HG02642 (cell line): ENCODE results near the gene ANKZF1.
A peak's percentile ranks its signal among the peaks of the same experiment; 100 is the strongest.
"Not testable (repeated sequence)": the region's sequence is repeated elsewhere in the genome, so short reads cannot be mapped to it uniquely, and the experiment has no call there.

Source experiments
- ATAC-seq: cut with Tn5 transposase; IDR thresholded peaks from one replicate; pipeline ENCODE4 v1.9.1; 2021; ENCODE audit warnings: mild to moderate bottlenecking; ENCODE audit not compliant: unreplicated experiment, poor library complexity

Gene ANKZF1, protein sequence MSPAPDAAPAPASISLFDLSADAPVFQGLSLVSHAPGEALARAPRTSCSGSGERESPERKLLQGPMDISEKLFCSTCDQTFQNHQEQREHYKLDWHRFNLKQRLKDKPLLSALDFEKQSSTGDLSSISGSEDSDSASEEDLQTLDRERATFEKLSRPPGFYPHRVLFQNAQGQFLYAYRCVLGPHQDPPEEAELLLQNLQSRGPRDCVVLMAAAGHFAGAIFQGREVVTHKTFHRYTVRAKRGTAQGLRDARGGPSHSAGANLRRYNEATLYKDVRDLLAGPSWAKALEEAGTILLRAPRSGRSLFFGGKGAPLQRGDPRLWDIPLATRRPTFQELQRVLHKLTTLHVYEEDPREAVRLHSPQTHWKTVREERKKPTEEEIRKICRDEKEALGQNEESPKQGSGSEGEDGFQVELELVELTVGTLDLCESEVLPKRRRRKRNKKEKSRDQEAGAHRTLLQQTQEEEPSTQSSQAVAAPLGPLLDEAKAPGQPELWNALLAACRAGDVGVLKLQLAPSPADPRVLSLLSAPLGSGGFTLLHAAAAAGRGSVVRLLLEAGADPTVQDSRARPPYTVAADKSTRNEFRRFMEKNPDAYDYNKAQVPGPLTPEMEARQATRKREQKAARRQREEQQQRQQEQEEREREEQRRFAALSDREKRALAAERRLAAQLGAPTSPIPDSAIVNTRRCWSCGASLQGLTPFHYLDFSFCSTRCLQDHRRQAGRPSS

DNA sequence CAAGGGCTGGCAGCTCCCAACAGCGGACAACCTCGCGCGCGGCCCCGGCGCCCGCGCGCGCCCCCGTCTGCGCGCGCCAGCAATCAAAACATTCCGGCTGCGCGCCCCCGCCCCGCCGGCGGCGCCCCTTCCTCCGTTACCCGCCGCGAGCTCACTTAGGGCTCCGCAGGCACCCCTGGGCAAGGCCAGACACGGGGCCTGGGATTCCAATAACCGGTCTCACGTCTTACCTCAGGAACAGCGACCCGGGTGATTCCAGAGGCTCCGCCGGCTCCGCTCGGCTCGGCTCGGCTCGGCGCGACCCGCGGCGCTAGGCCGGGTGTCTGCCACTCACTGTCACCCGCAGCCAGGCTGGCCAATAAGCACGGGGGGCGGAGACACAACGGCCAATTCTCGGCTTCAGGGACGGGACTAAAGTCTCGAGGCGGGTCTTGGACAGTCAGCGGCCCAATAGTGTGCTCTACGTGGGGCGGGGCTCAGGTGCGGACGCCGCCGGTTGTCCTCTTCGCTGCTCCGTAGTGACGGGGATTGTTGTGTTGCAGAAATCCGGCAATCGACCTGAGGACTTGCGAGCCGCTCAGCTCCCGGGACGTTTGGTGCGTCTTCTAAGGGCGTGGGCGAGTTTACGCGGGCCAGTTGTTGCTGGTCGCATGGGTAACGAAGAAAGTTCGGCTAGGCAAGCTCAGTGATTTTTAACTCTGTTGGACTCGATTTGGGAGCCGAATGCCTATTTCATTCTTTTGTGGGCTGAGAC, at the start of gene ANKZF1, which contains the start of gene ATG9A:
Gene ANKZF1, plus strand, starts transcription at position 502 of the 754 bp plus-strand sequence. CDS start 452 bp downstream, outside the sequence.
Gene ATG9A, minus strand, starts transcription at position 332 of the 754 bp plus-strand sequence. CDS start 1,612 bp downstream, outside the sequence.
- ATAC-seq = peak; percentile 96

DNA sequence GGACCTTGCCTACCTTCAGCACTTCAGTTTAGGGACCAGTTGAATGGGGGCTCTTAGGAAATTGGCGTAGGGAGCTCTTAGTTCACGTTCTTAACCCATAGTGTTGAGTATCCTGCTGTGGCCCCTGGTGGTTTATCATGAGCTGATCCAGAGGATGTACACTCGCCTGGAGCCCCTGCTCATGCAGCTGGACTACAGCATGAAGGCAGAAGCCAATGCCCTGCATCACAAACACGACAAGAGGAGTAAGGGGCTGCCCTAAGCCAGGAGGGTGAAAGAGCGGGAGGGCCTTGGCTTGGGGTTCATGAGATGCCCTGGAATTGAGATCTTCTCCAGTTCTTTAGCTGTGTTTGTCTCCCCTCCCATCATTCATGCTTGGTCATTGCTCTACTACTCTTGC, 48.6 kb upstream of the ANKZF1 start:
- no peak for ATAC-seq

DNA sequence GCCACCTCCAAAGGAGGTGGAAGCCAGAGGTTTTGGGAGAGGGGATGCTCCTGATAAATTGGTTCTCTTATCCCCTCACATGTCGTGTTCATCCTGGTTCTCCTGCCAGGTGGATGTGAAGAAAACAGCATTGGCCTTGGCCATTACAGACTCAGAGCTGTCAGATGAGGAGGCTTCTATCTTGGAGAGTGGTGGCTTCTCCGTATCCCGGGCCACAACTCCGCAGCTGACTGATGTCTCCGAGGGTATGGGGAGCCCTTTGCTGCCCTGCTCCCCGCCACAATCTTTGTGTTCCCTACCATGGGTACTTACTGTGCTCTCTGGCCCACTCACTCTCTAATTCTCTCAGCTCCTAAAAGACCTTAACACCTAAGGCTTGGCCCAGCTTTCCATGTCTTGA, 48.1 kb upstream of the ANKZF1 start:
- ATAC-seq = no peak

DNA sequence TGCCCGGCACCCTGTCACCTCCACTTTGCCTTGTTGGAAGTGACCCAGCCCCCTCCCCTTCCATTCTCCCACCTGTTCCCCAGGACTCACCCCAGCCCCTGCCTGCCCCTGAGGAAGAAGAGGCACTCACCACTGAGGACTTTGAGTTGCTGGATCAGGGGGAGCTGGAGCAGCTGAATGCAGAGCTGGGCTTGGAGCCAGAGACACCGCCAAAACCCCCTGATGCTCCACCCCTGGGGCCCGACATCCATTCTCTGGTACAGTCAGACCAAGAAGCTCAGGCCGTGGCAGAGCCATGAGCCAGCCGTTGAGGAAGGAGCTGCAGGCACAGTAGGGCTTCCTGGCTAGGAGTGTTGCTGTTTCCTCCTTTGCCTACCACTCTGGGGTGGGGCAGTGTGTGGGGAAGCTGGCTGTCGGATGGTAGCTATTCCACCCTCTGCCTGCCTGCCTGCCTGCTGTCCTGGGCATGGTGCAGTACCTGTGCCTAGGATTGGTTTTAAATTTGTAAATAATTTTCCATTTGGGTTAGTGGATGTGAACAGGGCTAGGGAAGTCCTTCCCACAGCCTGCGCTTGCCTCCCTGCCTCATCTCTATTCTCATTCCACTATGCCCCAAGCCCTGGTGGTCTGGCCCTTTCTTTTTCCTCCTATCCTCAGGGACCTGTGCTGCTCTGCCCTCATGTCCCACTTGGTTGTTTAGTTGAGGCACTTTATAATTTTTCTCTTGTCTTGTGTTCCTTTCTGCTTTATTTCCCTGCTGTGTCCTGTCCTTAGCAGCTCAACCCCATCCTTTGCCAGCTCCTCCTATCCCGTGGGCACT, 47.1 kb upstream of the ANKZF1 start:
- no peak for ATAC-seq

DNA sequence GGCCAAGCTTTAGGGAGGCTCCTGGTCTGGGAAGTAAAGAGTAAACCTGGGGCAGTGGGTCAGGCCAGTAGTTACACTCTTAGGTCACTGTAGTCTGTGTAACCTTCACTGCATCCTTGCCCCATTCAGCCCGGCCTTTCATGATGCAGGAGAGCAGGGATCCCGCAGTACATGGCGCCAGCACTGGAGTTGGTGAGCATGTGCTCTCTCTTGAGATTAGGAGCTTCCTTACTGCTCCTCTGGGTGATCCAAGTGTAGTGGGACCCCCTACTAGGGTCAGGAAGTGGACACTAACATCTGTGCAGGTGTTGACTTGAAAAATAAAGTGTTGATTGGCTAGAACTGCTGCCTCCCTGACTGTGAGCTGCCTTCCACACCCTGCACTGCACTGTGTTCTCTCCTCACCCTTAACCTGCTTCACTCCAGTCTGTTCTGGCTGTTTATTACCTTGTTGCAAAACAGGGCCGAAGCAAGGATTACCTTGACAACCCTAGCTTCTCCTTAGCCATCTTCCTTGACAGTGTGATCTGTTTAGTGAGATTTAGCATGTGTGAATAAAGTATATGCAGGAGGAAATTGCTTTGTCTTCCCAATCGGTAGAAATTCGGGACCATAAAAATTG, 46.3 kb upstream of the ANKZF1 start:
- no peak for ATAC-seq

DNA sequence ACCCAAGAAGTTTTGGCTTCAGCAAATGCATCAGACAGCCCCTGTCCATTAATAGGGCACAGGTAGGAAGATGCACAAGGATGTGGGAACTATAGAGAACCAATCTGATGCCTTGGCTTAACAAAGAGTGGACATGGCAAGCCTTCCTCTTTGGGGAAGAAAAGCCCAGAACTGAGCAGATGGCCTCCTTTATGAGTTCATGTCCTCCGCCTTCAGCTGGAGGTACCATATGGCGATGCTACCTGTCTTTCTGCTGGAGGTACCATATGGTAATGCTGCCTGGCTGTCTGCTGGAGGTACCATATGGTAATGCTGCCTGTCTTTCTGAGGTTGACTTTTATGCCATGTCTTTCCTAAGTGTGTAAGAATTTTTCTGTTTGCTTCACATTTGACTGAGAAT, 45.5 kb upstream of the ANKZF1 start:
- ATAC-seq = no peak

DNA sequence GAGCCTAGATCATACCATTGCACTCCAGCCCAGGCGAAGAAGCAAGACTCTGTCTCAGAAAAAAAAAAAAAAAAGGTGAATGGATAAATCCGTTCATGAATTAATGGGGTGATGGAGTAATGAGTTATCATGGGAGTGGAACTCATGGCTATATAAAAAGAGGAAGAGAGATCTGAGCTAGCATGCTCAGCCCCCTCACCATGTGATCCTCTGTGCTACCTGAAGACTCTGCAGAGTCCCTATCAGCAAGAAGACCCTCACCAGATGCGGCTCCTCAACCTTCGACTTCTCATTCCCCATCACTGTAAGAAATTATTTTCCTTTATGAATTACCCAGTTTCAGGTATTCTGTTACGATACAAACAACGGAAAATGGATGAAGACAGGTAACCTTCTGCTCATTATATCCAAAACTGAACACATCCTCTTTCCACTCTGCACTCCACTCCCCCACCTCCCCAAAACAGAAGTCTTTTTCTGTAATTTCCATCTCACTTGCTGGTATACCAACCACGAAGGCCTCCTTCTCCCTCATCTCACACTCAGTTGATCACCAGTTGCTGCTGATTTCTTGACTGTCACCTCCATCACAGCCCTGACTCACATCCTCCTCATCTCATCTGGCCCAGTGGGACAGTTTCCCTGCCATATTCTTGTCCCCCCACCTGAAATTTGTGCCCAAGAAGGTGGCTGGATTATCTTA, 42.7 kb upstream of the ANKZF1 start:
- ATAC-seq = no peak

DNA sequence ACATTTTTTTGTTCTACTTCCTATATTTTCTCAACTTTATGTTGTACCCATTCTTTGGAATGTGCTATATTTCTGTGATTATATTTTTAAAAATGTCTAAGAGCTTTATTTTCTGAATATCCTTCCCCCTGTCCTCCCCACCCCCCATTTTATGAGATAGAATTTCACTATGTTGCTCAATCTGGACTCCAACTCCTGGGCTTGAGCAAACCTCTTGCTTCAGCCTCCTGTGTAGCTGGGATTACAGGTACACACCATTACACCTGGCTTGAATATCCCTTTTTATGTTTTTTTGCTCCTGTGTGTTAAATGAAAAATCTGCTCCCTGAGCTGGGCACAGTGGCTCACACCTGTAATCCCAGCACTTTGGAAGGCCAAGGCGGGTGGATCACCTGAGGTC, 32.2 kb upstream of the ANKZF1 start:
- no peak for ATAC-seq

DNA sequence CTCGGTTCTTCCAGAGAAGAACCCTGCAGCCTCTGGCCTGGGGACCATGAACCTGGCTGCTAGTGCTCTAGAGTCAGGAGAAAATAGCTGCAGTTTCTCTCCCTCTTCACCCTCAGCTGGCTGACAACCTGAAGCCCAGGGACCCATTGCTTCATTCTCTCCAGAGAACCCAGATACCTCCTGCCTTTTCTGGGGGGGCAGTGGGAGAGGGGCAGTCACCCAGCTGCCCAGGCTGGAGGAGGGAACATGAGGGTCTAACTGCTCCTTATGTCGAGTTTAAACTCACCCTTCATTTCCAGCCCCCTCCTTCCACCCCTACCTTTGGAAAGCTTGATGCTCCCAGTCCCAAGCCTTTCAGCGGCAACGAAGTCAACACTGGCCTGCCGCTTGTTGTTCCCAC, 30.6 kb upstream of the ANKZF1 start:
- ATAC-seq = no peak

DNA sequence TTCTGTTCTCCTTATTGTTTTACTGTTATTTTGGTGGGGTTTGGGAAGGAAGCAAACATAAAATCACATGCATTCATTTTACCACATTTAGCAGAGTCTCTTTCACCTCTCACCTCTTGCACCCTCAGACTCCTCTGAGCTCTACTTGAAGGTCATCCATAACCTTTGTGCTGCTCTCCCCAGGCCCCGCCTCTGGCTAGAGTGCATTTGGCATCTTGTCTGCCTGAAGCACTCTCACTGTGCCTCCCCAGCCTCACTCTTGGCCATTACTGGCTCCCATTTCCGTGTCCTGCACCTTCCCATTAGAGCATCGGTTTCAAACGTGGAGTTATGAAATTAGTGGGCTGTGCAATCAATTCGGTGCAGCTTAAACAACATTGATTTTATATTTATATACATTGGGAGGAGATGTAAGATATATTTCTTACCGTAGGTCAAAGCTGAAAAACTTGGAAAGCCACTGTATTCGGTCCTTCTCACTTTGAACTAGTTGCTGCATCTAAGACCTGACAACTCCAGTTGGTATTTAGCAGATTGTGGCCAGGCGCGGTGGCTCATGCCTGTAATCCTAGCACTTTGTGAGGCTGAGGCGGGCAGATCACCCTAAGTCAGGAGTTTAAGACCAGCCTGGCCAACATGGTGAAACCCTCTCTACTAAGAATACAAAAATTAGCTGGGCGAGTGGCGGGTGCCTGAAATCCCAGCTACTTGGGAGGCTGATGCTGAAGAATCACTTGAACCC, 30.0 kb upstream of the ANKZF1 start:
- ATAC-seq = no peak

DNA sequence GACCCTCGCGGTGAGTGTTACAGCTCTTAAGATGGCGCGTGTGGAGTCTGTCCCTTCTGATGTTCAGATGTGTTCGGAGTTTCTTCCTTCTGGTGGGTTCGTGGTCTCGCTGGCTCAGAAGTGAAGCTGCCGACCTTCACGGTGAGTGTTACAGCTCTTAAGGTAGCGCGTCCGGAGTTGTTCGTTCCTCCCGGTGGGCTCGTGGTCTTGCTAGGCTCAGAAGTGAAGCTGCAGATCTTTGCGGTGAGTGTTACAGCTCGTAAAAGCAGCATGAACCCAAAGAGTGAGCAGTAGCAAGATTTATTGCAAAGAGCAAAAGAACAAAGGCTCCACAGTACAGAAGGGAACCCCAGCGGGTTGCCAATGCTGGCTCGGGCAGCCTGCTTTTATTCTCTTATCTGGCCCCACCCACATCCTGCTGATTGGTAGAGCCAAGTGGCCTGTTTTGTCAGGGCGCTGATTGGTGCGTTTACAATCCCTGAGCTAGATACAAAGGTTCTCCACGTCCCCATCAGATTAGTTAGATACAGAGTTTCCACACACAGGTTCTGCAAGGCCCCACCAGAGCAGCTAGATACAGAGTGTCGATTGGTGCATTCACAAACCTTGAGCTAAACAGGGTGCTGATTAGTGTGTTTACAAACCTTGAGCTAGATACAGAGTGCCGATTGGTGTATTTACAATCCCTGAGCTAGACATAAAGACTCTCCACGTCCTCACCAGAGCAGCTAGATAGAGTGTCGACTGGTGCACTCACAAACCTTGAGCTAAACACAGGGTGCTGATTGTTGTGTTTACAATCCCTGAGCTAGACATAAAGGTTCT, 28.9 kb upstream of the ANKZF1 start:
- ATAC-seq = not testable (repeated sequence)

DNA sequence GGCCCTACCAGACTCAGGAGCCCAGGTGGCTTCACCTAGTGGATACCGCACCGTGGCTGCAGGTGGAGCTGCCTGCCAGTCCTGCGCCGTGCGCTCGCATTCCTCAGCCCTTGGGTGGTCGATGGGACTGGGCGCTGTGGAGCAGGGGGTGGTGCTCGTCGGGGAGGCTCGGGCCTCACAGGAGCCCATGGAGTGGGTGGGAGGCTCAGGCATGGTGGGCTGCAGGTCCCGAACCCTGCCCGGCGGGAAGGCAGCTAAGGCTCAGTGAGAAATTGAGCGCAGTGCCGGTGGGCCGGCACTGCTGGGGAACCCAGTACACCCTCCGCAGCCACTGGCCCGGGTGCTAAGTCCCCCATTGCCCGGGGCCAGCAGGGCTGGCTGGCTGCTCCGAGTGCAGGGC, 28.3 kb upstream of the ANKZF1 start:
- not testable (repeated sequence) for ATAC-seq

DNA sequence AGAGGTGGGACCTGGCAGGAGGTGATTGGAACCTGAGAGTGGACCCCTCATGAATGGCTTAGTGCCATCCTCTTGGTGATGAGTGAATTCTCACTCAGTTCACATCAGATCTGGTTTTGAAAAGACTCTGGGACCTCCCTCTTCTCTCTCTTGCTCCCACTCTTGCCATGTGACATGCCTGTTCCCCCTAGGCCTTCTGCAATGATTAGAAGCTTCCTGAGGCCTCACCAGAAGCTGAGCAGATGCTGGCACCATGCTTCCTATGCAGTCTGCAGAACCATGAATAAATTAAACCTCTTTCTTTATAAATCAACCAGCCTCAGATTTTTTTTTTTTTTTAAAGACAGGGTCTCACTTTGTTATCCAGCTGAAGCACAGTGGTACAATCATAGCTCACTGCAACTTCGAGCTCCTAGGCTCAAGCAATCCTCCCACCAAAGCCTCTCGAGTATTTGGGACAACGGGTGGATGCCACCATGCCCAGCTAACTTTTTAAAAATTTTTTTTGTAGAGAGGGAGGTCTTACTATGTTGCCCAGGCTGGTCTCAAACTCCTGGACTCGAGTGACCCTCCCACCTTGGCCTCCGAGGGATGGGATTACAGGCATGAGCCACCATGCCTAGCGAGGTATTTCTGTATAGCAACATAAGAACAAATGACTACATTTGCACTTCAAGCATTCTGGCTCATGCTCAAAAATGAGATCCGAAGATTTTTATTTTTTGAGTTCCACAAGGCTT, 25.0 kb upstream of the ANKZF1 start:
- no peak for ATAC-seq

DNA sequence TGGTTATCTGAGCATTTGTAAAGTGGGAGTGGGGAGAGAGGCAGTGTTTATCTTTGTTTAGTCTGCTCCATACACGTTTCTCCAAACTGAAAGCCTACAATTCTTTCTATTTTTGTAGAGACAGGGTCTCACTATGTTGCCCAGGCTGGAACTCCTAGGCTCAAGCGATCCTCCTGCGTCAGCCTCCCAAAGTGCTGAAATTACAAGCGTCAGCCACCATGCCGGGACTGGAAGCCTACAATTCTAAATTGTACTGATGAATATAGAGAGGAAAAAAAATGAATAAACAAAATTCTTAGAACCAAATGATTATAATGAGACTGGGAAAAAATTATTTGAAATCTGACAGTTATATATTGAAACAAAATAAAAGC, 24.5 kb upstream of the ANKZF1 start:
- ATAC-seq = no peak

DNA sequence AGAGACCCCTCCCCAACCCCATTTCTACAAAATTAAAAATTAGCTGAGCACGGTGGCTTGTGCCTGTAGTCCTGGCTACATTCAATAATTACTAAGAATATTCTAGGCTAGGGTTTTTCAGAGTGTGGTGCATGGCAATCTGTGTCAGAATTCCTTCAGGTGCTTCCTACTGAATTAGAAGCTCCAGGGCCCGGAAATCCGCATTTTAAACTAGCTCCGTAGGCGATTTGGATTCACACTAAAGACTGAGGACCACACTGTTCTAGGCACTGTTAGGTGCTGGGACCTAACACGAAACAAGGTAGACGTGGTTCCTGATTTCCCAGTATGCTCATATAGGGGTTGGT, 23.7 kb upstream of the ANKZF1 start:
- no peak for ATAC-seq

DNA sequence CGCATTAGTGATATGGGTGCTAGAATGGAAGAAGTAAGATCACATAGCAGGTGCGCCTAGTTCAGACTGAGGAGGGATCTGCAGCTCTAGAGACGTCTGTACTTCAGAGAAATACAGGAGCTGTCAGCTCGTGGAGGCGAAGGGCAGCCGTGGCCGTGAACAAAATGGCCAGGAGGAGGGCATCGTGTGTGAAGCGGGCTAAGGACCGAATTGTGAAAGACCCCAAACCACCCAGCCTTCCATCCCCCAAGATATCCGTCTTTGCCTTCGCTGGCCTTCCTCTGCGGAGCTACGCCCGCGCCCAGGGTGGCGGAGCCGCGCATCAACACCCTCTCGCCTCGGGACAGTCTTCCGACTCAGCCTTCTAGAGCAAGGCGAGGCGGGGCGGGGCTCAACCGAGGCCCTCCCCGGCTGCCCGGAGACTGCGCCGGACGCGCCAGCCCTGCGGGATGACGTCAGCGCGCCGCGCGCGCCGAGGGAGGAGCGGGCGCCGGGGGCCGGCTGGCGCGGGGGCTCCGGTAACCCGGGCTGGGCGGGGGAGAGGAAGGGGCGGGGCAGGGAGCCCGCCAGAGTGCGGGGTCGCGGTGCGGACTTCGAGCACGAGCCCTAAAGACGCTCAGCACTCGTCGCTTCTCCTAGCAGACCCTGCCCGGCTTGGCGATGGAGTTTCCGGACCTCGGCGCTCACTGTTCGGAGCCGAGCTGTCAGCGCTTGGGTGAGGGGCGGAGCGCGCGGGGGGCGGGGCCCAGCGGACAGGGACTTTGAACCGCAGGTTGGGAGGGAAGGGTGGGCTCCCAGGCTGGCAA, 23.1 kb upstream of the ANKZF1 start, which contains the start of gene ZFAND2B:
Gene ZFAND2B, plus strand, starts transcription at position 455 of the 806 bp plus-strand sequence. Its CDS starts 206 bp downstream, at position 661.
- peak; percentile 97 for ATAC-seq
